ENCODE results near the gene RBL1.

The RBL1 gene

GRCh38 chr20:37108676-37109075 lies 12.9 kb upstream of the RBL1 start:
- TF ChIP-seq CTCF (conservative IDR thresholded peaks at IDR 0.05; ENCODE audit: low read depth, low read length), result no peak
- DNase-seq (ENCODE audit: low read depth), result no peak
- no peak overlapping the region for H3K4me3 ChIP-seq (ENCODE audit: low read depth, low read length)

GRCh38 chr20:37102571-37102970 lies 6.8 kb upstream of the RBL1 start:
- DNase-seq (ENCODE audit: low read depth), result no peak
- H3K4me3 ChIP-seq (ENCODE audit: low read depth, low read length), result no peak overlapping the region
- no peak for TF ChIP-seq CTCF (conservative IDR thresholded peaks at IDR 0.05; ENCODE audit: low read depth, low read length)

- peak overlapping the region; percentile 84 for H3K4me3 ChIP-seq (ENCODE audit: low read depth, low read length)
- no peak for DNase-seq (ENCODE audit: low read depth)
- TF ChIP-seq CTCF (conservative IDR thresholded peaks at IDR 0.05; ENCODE audit: low read depth, low read length), result no peak
Observed at GRCh38 chr20:37096415-37097041, 731 bp upstream of the RBL1 start.

GRCh38 chr20:37095108-37095598 lies 644 bp downstream of the RBL1 start:
- peak; percentile 8 for DNase-seq (ENCODE audit: low read depth)

GRCh38 chr20:37090407-37090806 lies 5.4 kb downstream of the RBL1 start:
- no peak for TF ChIP-seq CTCF (conservative IDR thresholded peaks at IDR 0.05; ENCODE audit: low read depth, low read length)
- DNase-seq (ENCODE audit: low read depth), result no peak

More at GRCh38 chr20:37095108-37095598, 644 bp downstream of the RBL1 start:
- peak overlapping the region; percentile 84 for H3K4me3 ChIP-seq (ENCODE audit: low read depth, low read length)
- no peak for TF ChIP-seq CTCF (conservative IDR thresholded peaks at IDR 0.05; ENCODE audit: low read depth, low read length)

GRCh38 chr20:37081717-37082289 lies 14.0 kb downstream of the RBL1 start:
- no peak overlapping the region for H3K4me3 ChIP-seq (ENCODE audit: low read depth, low read length)
- DNase-seq (ENCODE audit: low read depth), result peak; percentile 52
- peak; percentile 76 for TF ChIP-seq CTCF (conservative IDR thresholded peaks at IDR 0.05; ENCODE audit: low read depth, low read length)

More at GRCh38 chr20:37090407-37090806, 5.4 kb downstream of the RBL1 start:
- no peak overlapping the region for H3K4me3 ChIP-seq (ENCODE audit: low read depth, low read length)

GRCh38 chr20:37077009-37077408 lies 18.8 kb downstream of the RBL1 start:
- no peak for DNase-seq (ENCODE audit: low read depth)
- no peak overlapping the region for H3K4me3 ChIP-seq (ENCODE audit: low read depth, low read length)
- TF ChIP-seq CTCF (conservative IDR thresholded peaks at IDR 0.05; ENCODE audit: low read depth, low read length), result no peak
